ENCODE measurements around the gene SF3B4.
"Not testable (repeated sequence)": the region's sequence is repeated elsewhere in the genome, so short reads cannot be mapped to it uniquely, and the experiment has no call there.

The SF3B4 gene

GRCh38 chr1:149927563-149928400 is at the start of gene SF3B4:
Gene SF3B4, minus strand, starts transcription at chr1:149927803. Its CDS starts 44 bp downstream, at chr1:149927759.
- peak; percentile 92 for DNase-seq

GRCh38 chr1:149977345-149977744 is 49.7 kb upstream of the SF3B4 start:
- no peak for DNase-seq

GRCh38 chr1:149972547-149972946 is 44.9 kb upstream of the SF3B4 start:
- DNase-seq = no peak

- DNase-seq = no peak
Observed at GRCh38 chr1:149967646-149968045, 40.0 kb upstream of the SF3B4 start.

GRCh38 chr1:149967041-149967440 is 39.4 kb upstream of the SF3B4 start:
- no peak for DNase-seq

GRCh38 chr1:149966405-149966804 is 38.8 kb upstream of the SF3B4 start:
- no peak for DNase-seq

- DNase-seq = no peak
Observed at GRCh38 chr1:149965440-149965839, 37.8 kb upstream of the SF3B4 start.

- no peak for DNase-seq
Observed at GRCh38 chr1:149963358-149963757, 35.8 kb upstream of the SF3B4 start.

- DNase-seq = no peak
Observed at GRCh38 chr1:149962736-149963135, 35.1 kb upstream of the SF3B4 start.

GRCh38 chr1:149962039-149962647 is 34.5 kb upstream of the SF3B4 start:
- DNase-seq = no peak

GRCh38 chr1:149957548-149957947 is 29.9 kb upstream of the SF3B4 start:
- not testable (repeated sequence) for DNase-seq

- no peak for DNase-seq
Observed at GRCh38 chr1:149949911-149950310, 22.3 kb upstream of the SF3B4 start.

- no peak for DNase-seq
Observed at GRCh38 chr1:149945206-149945605, 17.6 kb upstream of the SF3B4 start.

- no peak for DNase-seq
Observed at GRCh38 chr1:149942885-149943284, 15.3 kb upstream of the SF3B4 start.

GRCh38 chr1:149942207-149942606 is 14.6 kb upstream of the SF3B4 start:
- DNase-seq = no peak

- DNase-seq = no peak
Observed at GRCh38 chr1:149940427-149940826, 12.8 kb upstream of the SF3B4 start.

- DNase-seq = not testable (repeated sequence)
Observed at GRCh38 chr1:149938668-149939003, 11.0 kb upstream of the SF3B4 start.

- DNase-seq = no peak
Observed at GRCh38 chr1:149937759-149938158, 10.2 kb upstream of the SF3B4 start.

GRCh38 chr1:149936992-149937705 is 9.5 kb upstream of the SF3B4 start:
- no peak for DNase-seq

GRCh38 chr1:149936170-149936991 is 8.8 kb upstream of the SF3B4 start, which contains the start of gene MTMR11:
Gene MTMR11, minus strand, starts transcription at chr1:149936879. Its CDS starts 232 bp downstream, at chr1:149936647.
- no peak for DNase-seq

GRCh38 chr1:149934356-149934755 is 6.8 kb upstream of the SF3B4 start:
- DNase-seq = no peak

- DNase-seq = no peak
Observed at GRCh38 chr1:149933208-149933607, 5.6 kb upstream of the SF3B4 start.

GRCh38 chr1:149932474-149932873 is 4.9 kb upstream of the SF3B4 start:
- DNase-seq = no peak

Measured in stimulated activated CD4-positive, alpha-beta T cell treated with anti-CD3 and anti-CD28 coated beads, Interleukin-12 subunit alpha, Interleukin-12 subunit beta, amount 100 ng/mL, for 4 hours (primary cell).